ENCODE results near the gene CFAP73.

- TF ChIP-seq CTCF (IDR thresholded peaks at IDR 0.05) (no peak), POLR2A (IDR thresholded peaks at IDR 0.05) (no peak)
Observed at GRCh38 chr12:113184098-113184899, 34.8 kb downstream of the CFAP73 start.
